Natural killer cell (primary cell): ENCODE data around the gene PARS2. TPM values are rescaled to one million over a fixed set of nuclear protein-coding genes. Genes with fewer than 3 reads are reported as not detected.

Source experiments
- ATAC-seq, 3 donors: fragments of 150-1000 bp in 2 of 3; fragments of 200-7000 bp in 1 of 3; cut with Tn5 transposase; 1 replicate in 1 of 3; 2 replicates in 2 of 3; pipeline ENCODE4 v1.10.0; 2021; ENCODE audit warnings: mild to moderate bottlenecking in 2 of 3, moderate library complexity in 2 of 3
- DNase-seq, 2 donors: peaks; one replicate each; pipeline versions ENCODE4 v3.0.0 to v3.0.0-alpha.2; 2013 to 2021; ENCODE audit warnings: mixed read lengths in 1 of 2
- H3K27ac ChIP-seq: one replicate; pipeline ENCODE4 v1.5.1; 2013; ENCODE audit warnings: mild to moderate bottlenecking, low read length
- H3K27me3 ChIP-seq: one replicate; pipeline ENCODE4 v1.6.1; 2013; ENCODE audit warnings: low read length; ENCODE audit not compliant: control insufficient read depth, insufficient read depth
- H3K36me3 ChIP-seq: one replicate; pipeline ENCODE4 v1.6.1; 2013; ENCODE audit warnings: low read length; ENCODE audit not compliant: control insufficient read depth, insufficient read depth
- H3K4me1 ChIP-seq: one replicate; pipeline ENCODE4 v1.6.1; 2013; ENCODE audit warnings: low read length; ENCODE audit not compliant: control insufficient read depth, insufficient read depth
- H3K4me3 ChIP-seq: one replicate; pipeline ENCODE4 v1.5.1; 2013; ENCODE audit warnings: low read length
- H3K9me3 ChIP-seq: one replicate; pipeline ENCODE4 v1.6.1; 2013; ENCODE audit warnings: low read length; ENCODE audit not compliant: control insufficient read depth, insufficient read depth
- H3K27ac Mint-ChIP-seq, 2 donors: one replicate each; pipeline ENCODE4 v1.8.0; 2022; ENCODE audit warnings: mild to moderate bottlenecking in 2 of 2, mixed read lengths in 2 of 2, moderate library complexity in 1 of 2
- H3K27me3 Mint-ChIP-seq, 2 donors: one replicate each; pipeline ENCODE4 v1.8.0; 2022; ENCODE audit warnings: low read depth in 2 of 2, mixed read lengths in 2 of 2
- H3K36me3 Mint-ChIP-seq: one replicate; pipeline ENCODE4 v1.8.0; 2022; ENCODE audit warnings: mixed read lengths
- H3K4me1 Mint-ChIP-seq, 2 donors: one replicate each; pipeline ENCODE4 v1.8.0; 2022; ENCODE audit warnings: mixed read lengths in 2 of 2
- H3K4me3 Mint-ChIP-seq: one replicate; pipeline ENCODE4 v1.8.0; 2022; ENCODE audit warnings: mild to moderate bottlenecking, moderate library complexity, mixed read lengths
- H3K9me3 Mint-ChIP-seq, 2 donors: one replicate each; pipeline ENCODE4 v1.8.0; 2022; ENCODE audit warnings: mixed read lengths in 2 of 2
- CTCF ChIP-seq: fragments of 200-600 bp; IDR thresholded peaks from one replicate; pipeline ENCODE4 v1.8.0; 2022; ENCODE audit warnings: antibody characterized with exemption
- WGBS: methylation state at CpG from one replicate; pipeline ENCODE4 v1.1.7; 2013; ENCODE audit warnings: missing lambda C conversion rate; ENCODE audit not compliant: insufficient coverage; 5-methylcytosine and 5-hydroxymethylcytosine counted together
- intact Hi-C: fragments of 100-400 bp; cut with micrococcal nuclease; formaldehyde crosslinking; loops from one replicate; pipeline ENCODE4 v1.14.2; 2022
- total RNA-seq, 4 donors: library from RNA; stranded (reverse); fragments of 120-200 nt in 1 of 4; gene quantifications; one replicate each; pipeline versions ENCODE4 v1.2.3 to v1.2.4, GENCODE V29; 2013 to 2022

The PARS2 gene
- total RNA-seq, 3 donors from 2014 or later (not counting 1 experiment from before 2014, with no cell fraction given): 0.95 to 1.4 (median 0.96) TPM

GRCh38 chr1:54750596-54750995 is 13.7 kb downstream of the PARS2 start:
- H3K27ac Mint-ChIP-seq: no peak overlapping the region
- WGBS: 88% methylated on average over 6 of the region's 6 CpGs
- Histone ChIP-seq H3K4me1 (no peaks in the 10 kb centered on the region), H3K4me3 (no peak overlapping the region), H3K27me3 (no peaks in the 10 kb centered on the region), H3K36me3 (no peaks in the 10 kb centered on the region), H3K27ac (no peak overlapping the region), H3K9me3 (no peaks in the 10 kb centered on the region)
- H3K4me3 Mint-ChIP-seq: no peak overlapping the region
- no peaks in the 10 kb centered on the region for H3K9me3 Mint-ChIP-seq
- DNase-seq: no peak
- H3K4me1 Mint-ChIP-seq: no peaks in the 10 kb centered on the region
- intact Hi-C loops: no loop called here
- H3K36me3 Mint-ChIP-seq: no peaks in the 10 kb centered on the region
- ATAC-seq: no peak
- H3K27me3 Mint-ChIP-seq: no peaks in the 10 kb centered on the region
- TF ChIP-seq CTCF: no peak

- Histone ChIP-seq H3K9me3 (no peaks in the 10 kb centered on the region), H3K27me3 (no peaks in the 10 kb centered on the region), H3K27ac (no peak overlapping the region), H3K4me1 (no peaks in the 10 kb centered on the region), H3K36me3 (no peaks in the 10 kb centered on the region), H3K4me3 (no peak overlapping the region)
- no peaks in the 10 kb centered on the region for H3K36me3 Mint-ChIP-seq
- DNase-seq (no peak), ATAC-seq (no peak)
- intact Hi-C loops: no loop called here
- TF ChIP-seq CTCF: no peak
- no peaks in the 10 kb centered on the region for H3K9me3 Mint-ChIP-seq
- no peak overlapping the region for H3K4me3 Mint-ChIP-seq
- no peak overlapping the region for H3K27ac Mint-ChIP-seq
- 87% methylated on average over 14 of the region's 14 CpGs for WGBS
- no peaks in the 10 kb centered on the region for H3K27me3 Mint-ChIP-seq
- no peaks in the 10 kb centered on the region for H3K4me1 Mint-ChIP-seq
Observed at GRCh38 chr1:54748094-54748835, 16.1 kb downstream of the PARS2 start.

- no peak overlapping the region for H3K4me3 Mint-ChIP-seq
- no peak for TF ChIP-seq CTCF
- no peaks in the 10 kb centered on the region for H3K9me3 Mint-ChIP-seq
- no peaks in the 10 kb centered on the region for H3K27me3 Mint-ChIP-seq
- H3K36me3 ChIP-seq: peaks cover 21% of the 10 kb centered on the region
- no peaks in the 10 kb centered on the region for H3K27me3 ChIP-seq
- H3K27ac Mint-ChIP-seq: no peak overlapping the region
- H3K36me3 Mint-ChIP-seq: no peaks in the 10 kb centered on the region
- no peak overlapping the region for H3K27ac ChIP-seq
- DNase-seq (no peak), ATAC-seq (no peak)
- no peaks in the 10 kb centered on the region for H3K9me3 ChIP-seq
- intact Hi-C loops: no loop called here
- 98% methylated on average over 4 of the region's 4 CpGs for WGBS
- no peaks in the 10 kb centered on the region for H3K4me1 Mint-ChIP-seq
- H3K4me1 ChIP-seq: no peaks in the 10 kb centered on the region
- H3K4me3 ChIP-seq: no peak overlapping the region
Observed at GRCh38 chr1:54745864-54746263, 18.5 kb downstream of the PARS2 start.

GRCh38 chr1:54745274-54745673 is 19.0 kb downstream of the PARS2 start:
- H3K27me3 Mint-ChIP-seq: no peaks in the 10 kb centered on the region
- no peak overlapping the region for H3K4me3 Mint-ChIP-seq
- H3K4me1 Mint-ChIP-seq: no peaks in the 10 kb centered on the region
- no peaks in the 10 kb centered on the region for H3K9me3 Mint-ChIP-seq
- Histone ChIP-seq H3K9me3 (no peaks in the 10 kb centered on the region), H3K4me1 (no peaks in the 10 kb centered on the region), H3K27me3 (no peaks in the 10 kb centered on the region), H3K36me3 (peaks cover 25% of the 10 kb centered on the region), H3K27ac (no peak overlapping the region), H3K4me3 (no peak overlapping the region)
- no peak overlapping the region for H3K27ac Mint-ChIP-seq
- intact Hi-C loops: no loop called here
- no peaks in the 10 kb centered on the region for H3K36me3 Mint-ChIP-seq
- no peak for TF ChIP-seq CTCF
- WGBS: 94% methylated on average over 6 of the region's 6 CpGs
- DNase-seq (no peak), ATAC-seq (no peak)
